GM19397 (cell line): Measurements from ENCODE around the gene THOC7.

Experiments used
- ATAC-seq: cut with Tn5 transposase; IDR thresholded peaks from one replicate; pipeline ENCODE4 v1.9.1; 2021; ENCODE audit warnings: mild to moderate bottlenecking, moderate library complexity; ENCODE audit not compliant: unreplicated experiment

The THOC7 gene

DNA sequence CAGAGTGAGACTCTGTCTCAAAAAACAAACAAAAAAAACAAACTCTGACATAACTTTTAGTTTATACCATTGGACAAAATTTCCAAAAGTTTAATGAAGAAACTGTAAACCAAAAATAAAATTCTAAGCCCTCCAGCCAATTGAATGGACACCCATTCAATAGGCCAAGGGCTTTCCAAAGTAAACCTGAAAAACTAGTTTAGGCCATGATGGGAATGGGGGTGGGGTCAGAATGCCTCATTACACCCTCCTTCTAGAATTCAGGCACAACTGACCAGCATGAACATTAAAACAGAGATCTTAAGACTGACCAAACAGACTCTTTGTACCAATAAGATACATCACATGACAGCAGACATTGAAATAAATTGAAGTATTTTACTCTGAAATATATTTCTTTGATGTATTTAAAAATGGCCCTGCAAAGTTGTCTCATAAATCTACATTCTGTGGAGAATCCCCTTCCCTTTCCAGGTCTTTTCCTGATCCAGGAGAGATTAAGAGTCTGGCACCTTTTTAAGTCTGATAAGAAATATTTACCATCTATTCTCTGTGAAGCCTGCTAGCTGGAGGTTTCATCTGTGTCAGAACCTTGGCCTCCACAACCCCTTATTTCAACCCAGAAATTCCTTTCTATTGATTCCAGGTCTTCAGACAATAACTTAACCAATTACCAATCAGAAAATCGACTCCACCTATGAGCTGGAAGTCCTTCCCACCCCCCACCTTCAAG is 15.7 kb downstream of the THOC7 start:
- ATAC-seq = no peak

DNA sequence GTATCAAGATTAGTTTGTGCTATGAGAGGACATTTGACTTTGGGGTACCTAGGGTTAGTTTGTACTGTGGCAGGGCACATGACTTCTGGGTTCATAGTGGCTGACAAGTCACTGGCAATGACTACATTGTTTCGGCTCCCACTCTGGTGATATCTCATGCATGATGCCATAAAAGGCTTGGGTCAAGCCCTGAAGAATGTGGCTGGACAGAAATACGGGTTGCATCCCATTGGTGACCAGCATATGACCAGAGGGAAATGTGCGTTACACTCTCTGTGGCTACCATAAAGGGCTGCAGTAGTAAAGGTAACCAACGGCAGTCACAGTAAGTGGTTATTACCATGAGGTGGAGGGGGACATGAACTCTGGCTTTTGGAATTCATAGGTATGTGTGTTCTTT is 18.4 kb downstream of the THOC7 start:
- ATAC-seq = no peak

DNA sequence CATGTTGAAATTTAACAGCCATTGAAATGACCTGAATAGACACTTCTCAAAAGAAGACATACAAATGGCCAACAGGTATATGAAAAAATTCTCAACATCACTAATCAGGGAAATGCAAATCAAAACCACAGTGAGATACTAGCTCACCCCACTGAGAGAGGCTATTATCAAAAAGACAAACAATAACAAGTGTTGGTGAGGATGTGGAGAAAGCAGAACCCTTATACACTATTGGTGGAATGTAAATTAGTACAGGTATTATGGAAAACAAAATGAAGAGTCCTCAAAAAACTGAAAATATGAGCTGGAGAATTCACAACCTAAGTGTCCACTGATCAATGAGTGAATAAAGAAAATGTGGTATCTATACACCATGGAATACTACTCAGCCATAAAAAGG is 21.5 kb downstream of the THOC7 start:
- no peak for ATAC-seq

DNA sequence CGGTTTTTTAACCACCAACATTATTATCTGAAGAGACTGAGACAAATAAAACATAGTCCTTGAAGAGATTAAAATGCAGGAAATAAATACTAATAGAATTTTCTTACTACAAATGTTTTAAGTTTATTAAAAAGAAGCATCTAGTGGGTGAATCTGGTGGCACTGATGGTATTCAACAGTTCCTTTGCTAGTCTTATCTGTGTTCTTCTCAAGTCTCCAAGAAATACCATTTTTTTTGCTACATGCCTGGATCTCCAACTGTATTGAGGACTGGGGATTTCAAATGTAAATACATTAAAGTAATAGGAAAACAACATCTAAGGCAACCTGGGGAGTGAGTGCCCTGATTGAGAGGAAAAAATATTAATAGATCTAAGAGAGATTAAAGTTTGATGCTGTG is 21.9 kb downstream of the THOC7 start:
- ATAC-seq = no peak

DNA sequence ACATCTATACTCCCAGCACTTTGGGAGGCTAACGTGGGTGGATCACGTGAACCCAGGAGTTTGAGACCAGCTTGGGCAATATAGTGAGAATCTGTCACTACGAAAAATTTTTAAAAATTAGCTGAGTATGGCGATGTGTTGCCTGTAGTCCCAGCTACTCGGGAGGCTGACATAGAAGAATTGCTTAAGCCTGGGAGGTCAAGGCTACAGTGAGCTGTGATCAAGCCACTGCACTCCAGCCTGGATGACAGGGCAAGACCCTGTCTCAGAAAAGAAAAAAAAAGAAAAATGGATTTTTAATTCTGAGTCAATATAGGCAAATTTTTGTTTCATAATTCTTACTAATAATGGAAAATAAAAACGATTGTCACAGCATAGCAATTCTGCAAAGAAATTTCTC is 31.2 kb downstream of the THOC7 start:
- ATAC-seq = no peak

GRCh38 chr3:63830526-63830925 is 33.1 kb downstream of the THOC7 start:
- ATAC-seq = no peak

GRCh38 chr3:63824309-63824708 is 39.3 kb downstream of the THOC7 start:
- no peak for ATAC-seq

GRCh38 chr3:63819151-63819398 is 44.5 kb downstream of the THOC7 start, which contains the start of gene C3orf49:
Gene C3orf49, plus strand, starts transcription at chr3:63819299. Its CDS starts 173 bp downstream, at chr3:63819472.
- ATAC-seq = no peak

DNA sequence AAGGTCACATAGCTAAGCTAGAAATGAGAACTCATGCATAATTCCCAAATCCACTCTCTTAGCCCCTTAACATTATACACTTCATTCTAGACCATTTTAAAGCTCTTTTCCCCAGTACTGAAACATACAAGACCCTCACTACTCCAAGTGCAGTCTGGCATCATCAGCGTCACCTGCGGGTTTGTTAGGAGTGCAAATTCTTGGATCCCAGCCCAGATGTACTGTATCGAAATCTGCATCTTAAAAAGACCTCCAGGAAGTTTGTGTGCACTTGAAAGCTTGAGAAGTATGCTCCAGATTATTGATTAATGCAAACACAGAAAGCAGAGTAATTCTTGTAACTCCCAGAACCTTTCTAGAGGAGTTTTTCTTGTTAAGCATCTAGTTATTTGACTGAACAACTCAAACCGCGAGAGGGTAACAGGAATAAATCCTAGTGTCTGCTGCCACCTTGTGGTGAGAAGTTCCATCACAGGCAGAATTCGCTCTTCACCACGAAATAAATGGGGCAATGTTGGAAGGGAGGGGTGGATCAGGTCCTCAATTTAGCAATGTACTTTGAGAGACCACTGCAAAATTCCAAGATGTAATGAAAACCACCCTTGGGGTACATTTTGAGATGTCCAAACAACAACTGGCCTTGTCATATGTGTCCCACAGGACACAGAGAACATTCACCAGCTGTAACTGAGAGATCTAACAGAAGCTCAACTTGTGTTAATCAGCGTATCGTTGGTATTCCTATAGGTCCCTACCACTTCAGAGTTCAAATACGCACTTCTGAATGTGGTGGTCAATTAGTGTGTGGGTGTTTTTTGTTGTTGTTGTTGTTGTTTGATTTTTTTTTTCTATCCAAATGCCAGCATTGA is 45.1 kb downstream of the THOC7 start:
- ATAC-seq = peak; percentile 63

DNA sequence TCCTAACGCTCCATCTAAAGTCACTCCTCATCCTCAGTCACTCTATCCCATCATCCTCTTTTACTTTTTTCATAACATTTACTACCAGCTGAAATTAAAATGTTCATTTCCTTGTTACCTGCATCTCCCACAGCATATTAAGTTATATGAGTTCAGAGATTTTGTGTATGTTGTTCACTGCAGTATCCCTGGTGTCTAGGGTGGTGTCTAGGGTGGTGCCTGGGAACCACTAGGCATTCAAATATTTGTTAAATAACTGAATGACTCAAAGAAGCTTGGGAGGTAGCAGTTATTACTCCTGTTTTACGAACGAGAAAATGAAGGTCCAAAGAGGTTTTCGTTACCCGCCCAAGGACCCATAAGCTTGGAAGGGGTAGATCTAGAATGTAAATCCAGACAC is 46.4 kb downstream of the THOC7 start:
- no peak for ATAC-seq

- ATAC-seq = no peak
These were observed 49.4 kb downstream of the THOC7 start for GRCh38 chr3:63814237-63814636.

GRCh38 chr3:63809607-63810006 is 54.0 kb downstream of the THOC7 start:
- no peak for ATAC-seq

- no peak for ATAC-seq
These were observed 55.0 kb downstream of the THOC7 start for GRCh38 chr3:63808633-63809032.

DNA sequence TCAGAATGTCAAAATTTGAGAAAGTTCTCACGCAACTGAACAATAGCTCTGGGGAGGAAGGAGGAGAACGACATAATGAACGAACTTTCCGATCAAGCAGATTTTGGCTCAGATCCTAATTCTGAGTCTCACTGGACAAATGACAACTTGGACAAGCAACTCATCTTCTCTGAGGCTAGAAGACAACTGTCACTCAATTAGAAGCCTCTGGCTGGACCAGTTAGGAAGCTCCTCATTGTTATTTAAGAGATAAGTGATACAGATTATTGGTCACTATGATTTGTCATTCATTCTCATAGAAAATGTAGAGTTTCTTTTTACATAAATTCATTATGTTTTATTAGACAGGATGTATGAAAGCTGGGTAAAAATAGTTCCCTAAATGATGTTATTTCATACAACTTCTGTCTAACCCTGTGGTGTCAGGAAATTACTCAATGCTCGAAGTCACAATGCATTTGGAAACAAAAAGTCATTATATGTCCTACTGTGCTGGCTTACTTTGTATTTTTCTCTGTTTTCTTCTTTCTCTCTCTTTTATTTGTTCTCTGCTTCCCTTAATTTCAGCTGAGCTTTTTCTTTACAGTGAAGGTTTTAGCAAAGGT is 55.5 kb downstream of the THOC7 start:
- ATAC-seq = no peak

DNA sequence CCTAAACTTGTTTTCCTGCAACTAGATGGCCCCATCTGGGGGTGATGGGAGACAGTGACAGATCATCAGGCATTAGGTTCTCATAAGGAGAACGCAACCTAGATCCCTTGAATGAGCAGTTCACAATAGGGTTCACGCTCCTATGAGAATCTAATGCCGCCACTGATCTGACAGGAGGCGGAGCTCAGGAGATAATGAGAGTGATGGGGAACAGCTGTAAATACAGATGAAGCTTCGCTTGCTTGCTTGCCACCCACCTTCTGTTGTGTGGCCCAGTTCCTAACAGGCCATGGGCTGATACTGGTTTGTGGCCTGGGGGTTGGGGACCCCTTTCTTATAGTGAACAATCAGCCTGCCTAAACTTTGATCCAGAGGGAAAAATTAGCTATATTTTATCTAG is 59.7 kb downstream of the THOC7 start:
- no peak for ATAC-seq

DNA sequence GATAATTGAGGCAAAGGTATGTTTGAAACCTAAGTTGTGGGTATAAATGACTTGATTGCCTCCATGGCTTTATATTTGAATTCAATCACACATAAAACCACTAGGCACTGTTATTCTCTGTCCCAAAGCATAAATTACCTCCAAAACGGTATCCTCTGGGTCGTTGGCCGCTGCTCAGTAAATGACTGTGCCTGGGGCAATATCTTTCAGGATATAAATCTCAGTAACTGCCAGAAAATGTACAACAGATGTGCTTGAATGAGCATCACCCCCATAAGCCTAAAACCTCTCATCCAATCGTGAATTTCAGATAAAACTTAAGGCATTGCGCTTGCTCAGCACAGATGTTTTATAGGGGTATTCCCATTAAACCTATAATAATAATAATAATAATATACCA is 63.5 kb downstream of the THOC7 start:
- no peak for ATAC-seq

DNA sequence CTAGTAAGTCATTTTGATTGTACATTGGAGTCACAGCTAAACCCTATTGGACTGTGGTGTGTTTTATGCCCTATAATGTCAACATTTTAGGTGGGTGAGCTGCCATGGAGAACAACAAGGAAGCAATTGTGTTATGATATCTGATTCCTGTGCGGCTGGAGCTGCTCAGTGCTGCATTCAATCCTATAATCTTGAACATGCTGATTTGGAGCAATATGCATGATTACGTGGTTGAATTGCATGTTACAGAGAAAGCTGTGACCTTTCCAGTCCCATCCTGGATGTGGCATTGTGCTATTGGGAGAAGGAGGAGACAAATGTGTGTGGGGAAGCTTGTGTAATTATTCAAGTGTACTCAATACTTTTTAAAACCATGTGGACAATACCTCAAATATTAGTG is 64.7 kb downstream of the THOC7 start:
- no peak for ATAC-seq

GRCh38 chr3:63798544-63798943 is 65.1 kb downstream of the THOC7 start:
- ATAC-seq = no peak

GRCh38 chr3:63795438-63795837 is 68.2 kb downstream of the THOC7 start:
- no peak for ATAC-seq

GRCh38 chr3:63791974-63792373 is 71.6 kb downstream of the THOC7 start:
- ATAC-seq = no peak
